ENCODE results near the gene CLDND2. TPM values are rescaled to one million over a fixed set of nuclear protein-coding genes. Genes with fewer than 3 reads are reported as not detected.
A peak's percentile ranks its signal among the peaks of the same experiment; 100 is the strongest.

Gene CLDND2
- total RNA-seq, 1 donor from 2014 or later, result not detected

DNA sequence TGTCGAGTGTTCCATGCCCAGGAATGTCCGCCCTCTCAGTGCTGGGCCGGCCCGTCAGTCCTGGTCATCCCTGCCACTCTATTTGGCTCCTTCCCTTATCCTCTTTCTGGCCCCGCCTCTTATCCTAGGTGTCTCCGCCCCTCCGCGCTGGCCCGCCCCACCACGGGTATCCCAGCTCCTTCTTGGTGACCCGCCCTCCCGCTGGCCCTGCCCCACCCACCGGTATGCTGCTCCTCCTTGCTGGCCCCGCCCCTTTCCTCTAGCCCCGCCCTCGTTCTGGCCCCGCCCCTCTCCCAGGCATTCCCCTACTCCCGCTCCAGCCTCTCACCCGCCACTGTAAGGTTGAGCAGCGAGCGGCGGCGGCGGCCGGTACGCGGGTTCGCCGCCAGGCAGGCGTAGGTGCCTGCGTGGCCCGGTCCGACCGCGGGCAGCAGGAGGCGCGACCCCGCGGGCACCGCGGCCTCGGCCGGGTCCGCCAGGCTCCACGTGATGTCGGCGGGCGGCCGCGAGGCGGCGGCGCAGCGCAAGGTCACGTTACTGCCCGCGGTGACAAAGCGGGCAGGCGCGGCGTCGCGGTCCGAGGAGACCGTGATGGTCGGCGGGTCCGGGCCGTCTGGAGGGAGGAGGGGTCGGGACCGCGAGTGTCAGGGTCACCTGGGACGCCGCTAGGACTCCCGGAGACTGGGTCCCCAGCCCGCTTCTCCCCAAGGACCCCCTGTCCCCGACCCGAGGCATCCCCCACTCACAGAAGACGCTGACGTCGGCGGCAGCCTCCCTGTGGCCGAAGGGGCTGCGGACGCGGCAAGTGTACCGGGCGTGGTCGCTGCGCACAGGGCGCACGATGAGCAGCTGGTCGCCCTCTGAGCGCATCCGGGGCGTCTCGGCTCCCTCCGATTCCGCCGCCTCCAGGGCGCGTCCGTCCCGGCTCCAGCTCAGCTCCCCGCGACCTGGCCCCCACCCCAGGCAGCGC is 28.8 kb downstream of the CLDND2 start:
- peak; percentile 26 for TF ChIP-seq CTCF (IDR thresholded peaks at IDR 0.05; ENCODE audit: insufficient read depth, low read length, severe bottlenecking)
- no peaks in the 10 kb centered on the region for H3K27me3 ChIP-seq (ENCODE audit: control insufficient read depth, insufficient read depth, low read length)
- FAIRE-seq, result no peak
- peak; percentile 85 for DNase-seq (ENCODE audit: low read depth)
- no peaks in the 10 kb centered on the region for H3K36me3 ChIP-seq (ENCODE audit: control insufficient read depth, insufficient read depth, low read length)
- peak overlapping the region; percentile 50 for H3K4me3 ChIP-seq (ENCODE audit: low read depth, low read length)

- TF ChIP-seq CTCF (IDR thresholded peaks at IDR 0.05; ENCODE audit: insufficient read depth, low read length, severe bottlenecking), result no peak
- Histone ChIP-seq H3K27me3 (ENCODE audit: control insufficient read depth, insufficient read depth, low read length) (no peaks in the 10 kb centered on the region), H3K36me3 (ENCODE audit: control insufficient read depth, insufficient read depth, low read length) (no peaks in the 10 kb centered on the region), H3K4me3 (ENCODE audit: low read depth, low read length) (peak overlapping the region; percentile 50)
- no peak for FAIRE-seq
- DNase-seq (ENCODE audit: low read depth), result no peak
Measured at GRCh38 chr19:51339313-51339686, 29.5 kb downstream of the CLDND2 start.

GRCh38 chr19:51338563-51339312 is 30.1 kb downstream of the CLDND2 start:
- DNase-seq (ENCODE audit: low read depth), result peak; percentile 53
- no peak for FAIRE-seq
- peak; percentile 85 for TF ChIP-seq CTCF (IDR thresholded peaks at IDR 0.05; ENCODE audit: insufficient read depth, low read length, severe bottlenecking)
- Histone ChIP-seq H3K27me3 (ENCODE audit: control insufficient read depth, insufficient read depth, low read length) (no peaks in the 10 kb centered on the region), H3K36me3 (ENCODE audit: control insufficient read depth, insufficient read depth, low read length) (no peaks in the 10 kb centered on the region), H3K4me3 (ENCODE audit: low read depth, low read length) (peak overlapping the region; percentile 50)

- TF ChIP-seq CTCF (IDR thresholded peaks at IDR 0.05; ENCODE audit: insufficient read depth, low read length, severe bottlenecking), result no peak
- FAIRE-seq, result no peak
Measured at GRCh38 chr19:51337861-51338562, 30.8 kb downstream of the CLDND2 start.

DNA sequence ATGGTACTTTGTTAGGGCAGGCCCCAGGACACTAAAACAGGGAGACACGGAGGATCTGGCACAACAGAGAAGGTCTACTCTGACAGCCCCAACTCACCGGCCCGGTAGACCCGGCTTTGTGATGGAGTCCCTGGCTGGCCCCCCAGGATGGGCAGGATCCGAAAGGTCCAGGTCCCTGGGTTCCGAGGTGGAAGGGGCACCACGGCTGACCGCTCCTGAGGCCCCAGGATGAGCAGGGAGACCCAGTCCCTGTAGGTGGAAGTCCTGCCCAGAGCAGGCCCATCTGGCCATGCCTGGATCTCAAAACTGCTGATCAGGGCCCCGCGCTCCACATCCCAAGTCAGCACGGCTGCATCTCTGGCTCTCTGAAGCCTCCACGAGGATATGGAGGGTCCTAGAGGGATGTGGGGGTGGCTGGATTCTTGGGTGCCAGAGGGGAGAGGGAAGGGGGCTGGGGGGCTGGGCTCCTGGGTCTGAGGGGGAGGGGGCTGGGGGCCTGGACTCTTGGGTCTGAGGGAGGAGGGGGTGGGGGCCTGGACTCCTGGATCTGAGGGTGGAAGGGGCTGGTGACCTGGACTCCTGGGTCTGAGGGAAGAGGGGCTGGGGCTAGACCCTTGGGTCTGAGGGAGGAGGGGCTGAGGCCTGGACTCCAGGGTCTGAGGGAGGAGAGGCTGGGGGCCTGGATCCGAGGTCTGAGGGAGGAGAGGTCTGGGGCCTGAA is 31.5 kb downstream of the CLDND2 start:
- H3K4me3 ChIP-seq (ENCODE audit: low read depth, low read length), result no peak overlapping the region
- no peak for TF ChIP-seq CTCF (IDR thresholded peaks at IDR 0.05; ENCODE audit: insufficient read depth, low read length, severe bottlenecking)
- H3K27me3 ChIP-seq (ENCODE audit: control insufficient read depth, insufficient read depth, low read length), result no peaks in the 10 kb centered on the region
- DNase-seq (ENCODE audit: low read depth), result no peak
- H3K36me3 ChIP-seq (ENCODE audit: control insufficient read depth, insufficient read depth, low read length), result no peaks in the 10 kb centered on the region
- no peak for FAIRE-seq

More at GRCh38 chr19:51337861-51338562, 30.8 kb downstream of the CLDND2 start:
- DNase-seq (ENCODE audit: low read depth), result no peak
- Histone ChIP-seq H3K27me3 (ENCODE audit: control insufficient read depth, insufficient read depth, low read length) (no peaks in the 10 kb centered on the region), H3K36me3 (ENCODE audit: control insufficient read depth, insufficient read depth, low read length) (no peaks in the 10 kb centered on the region), H3K4me3 (ENCODE audit: low read depth, low read length) (no peak overlapping the region)
